HG03095 (cell line): ENCODE results near the gene PON1.

Experiments used
- ATAC-seq: cut with Tn5 transposase; IDR thresholded peaks from one replicate; pipeline ENCODE4 v1.9.1; 2021; ENCODE audit warnings: moderate library complexity; ENCODE audit not compliant: unreplicated experiment

Gene PON1

GRCh38 chr7:95324431-95324830 is at the start of gene PON1:
Gene PON1, minus strand, starts transcription at chr7:95324532. Its CDS starts 57 bp downstream, at chr7:95324475.
- peak; percentile 60 for ATAC-seq

GRCh38 chr7:95373323-95373722 is 49.0 kb upstream of the PON1 start:
- no peak for ATAC-seq

GRCh38 chr7:95368235-95368634 is 43.9 kb upstream of the PON1 start:
- no peak for ATAC-seq

GRCh38 chr7:95367606-95368005 is 43.3 kb upstream of the PON1 start:
- no peak for ATAC-seq

- ATAC-seq, result no peak
Observed at GRCh38 chr7:95365151-95365550, 40.8 kb upstream of the PON1 start.

- ATAC-seq, result no peak
Observed at GRCh38 chr7:95357623-95358022, 33.3 kb upstream of the PON1 start.

- ATAC-seq, result no peak
Observed at GRCh38 chr7:95342642-95343307, 18.4 kb upstream of the PON1 start.

GRCh38 chr7:95342029-95342428 is 17.7 kb upstream of the PON1 start:
- ATAC-seq, result no peak

- ATAC-seq, result no peak
Observed at GRCh38 chr7:95340491-95340890, 16.2 kb upstream of the PON1 start.

GRCh38 chr7:95338832-95339231 is 14.5 kb upstream of the PON1 start:
- no peak for ATAC-seq

GRCh38 chr7:95335093-95335492 is 10.8 kb upstream of the PON1 start:
- ATAC-seq, result no peak

- no peak for ATAC-seq
Observed at GRCh38 chr7:95334447-95334846, 10.1 kb upstream of the PON1 start.

- ATAC-seq, result peak; percentile 25
Observed at GRCh38 chr7:95330961-95331337, 6.6 kb upstream of the PON1 start.

GRCh38 chr7:95330204-95330960 is 6.0 kb upstream of the PON1 start:
- ATAC-seq, result peak; percentile 99

GRCh38 chr7:95327356-95327755 is 3.0 kb upstream of the PON1 start:
- ATAC-seq, result no peak

- no peak for ATAC-seq
Observed at GRCh38 chr7:95323410-95324129, 762 bp downstream of the PON1 start.

GRCh38 chr7:95322854-95323253 is 1.5 kb downstream of the PON1 start:
- no peak for ATAC-seq

GRCh38 chr7:95322396-95322795 is 1.9 kb downstream of the PON1 start:
- ATAC-seq, result no peak

- no peak for ATAC-seq
Observed at GRCh38 chr7:95321720-95322119, 2.6 kb downstream of the PON1 start.

- no peak for ATAC-seq
Observed at GRCh38 chr7:95320651-95321050, 3.7 kb downstream of the PON1 start.

GRCh38 chr7:95319570-95319969 is 4.8 kb downstream of the PON1 start:
- no peak for ATAC-seq
